ENCODE measurements around the gene BICD1.
"Not testable (repeated sequence)": the region's sequence is repeated elsewhere in the genome, so short reads cannot be mapped to it uniquely, and the experiment has no call there.

BICD1 gene

DNA sequence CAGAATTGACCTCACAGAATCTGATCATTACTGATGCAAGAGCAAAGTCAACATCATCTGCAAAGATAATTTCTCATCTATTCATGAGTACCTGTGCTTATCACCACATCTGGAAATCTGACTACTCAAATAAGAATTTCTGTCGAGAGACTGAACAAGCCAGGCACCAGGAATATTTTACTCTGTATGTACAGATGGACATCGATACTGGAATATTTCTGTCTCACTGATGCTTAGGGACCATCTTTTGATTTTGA lies 105.2 kb downstream of the BICD1 start:
- Histone ChIP-seq H3K4me1 (ENCODE audit: control insufficient read depth, insufficient read depth, low read length, unreplicated experiment) (no peaks in the 10 kb centered on the region), H3K36me3 (ENCODE audit: insufficient read depth, low read length) (no peaks in the 10 kb centered on the region), H3K27ac (ENCODE audit: low read depth, low read length) (no peak overlapping the region), H3K27me3 (ENCODE audit: insufficient read depth, low read length) (no peaks in the 10 kb centered on the region), H3K4me3 (ENCODE audit: low read depth, low read length) (no peak overlapping the region), H2AFZ (ENCODE audit: low read length, unreplicated experiment) (no peak overlapping the region), H3K79me2 (ENCODE audit: control insufficient read depth, insufficient read depth, low read length, unreplicated experiment) (no peaks in the 10 kb centered on the region)

DNA sequence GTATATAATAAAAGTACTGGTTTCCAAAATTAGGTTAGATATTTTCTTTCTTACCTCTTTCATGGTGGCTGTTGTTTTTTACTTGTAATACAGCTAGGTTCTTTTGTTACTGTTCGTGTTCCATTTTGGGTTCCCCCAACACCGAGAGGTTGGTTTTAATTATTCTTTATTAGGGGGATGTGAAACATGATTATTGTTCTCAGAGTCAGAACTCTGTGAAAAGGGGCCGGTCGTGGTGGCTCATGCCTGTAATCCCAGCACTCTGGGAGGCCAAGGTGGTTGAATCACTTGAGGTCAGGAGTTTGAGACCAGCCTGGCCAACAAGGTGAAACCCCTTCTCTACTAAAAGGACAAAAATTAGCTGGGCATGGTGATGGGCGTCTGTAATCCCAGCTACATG lies 108.1 kb downstream of the BICD1 start:
- Histone ChIP-seq H3K4me3 (ENCODE audit: low read depth, low read length) (no peak overlapping the region), H2AFZ (ENCODE audit: low read length, unreplicated experiment) (no peak overlapping the region), H3K79me2 (ENCODE audit: control insufficient read depth, insufficient read depth, low read length, unreplicated experiment) (no peaks in the 10 kb centered on the region), H3K36me3 (ENCODE audit: insufficient read depth, low read length) (peaks cover 8% of the 10 kb centered on the region), H3K27me3 (ENCODE audit: insufficient read depth, low read length) (no peaks in the 10 kb centered on the region), H3K27ac (ENCODE audit: low read depth, low read length) (no peak overlapping the region), H3K4me1 (ENCODE audit: control insufficient read depth, insufficient read depth, low read length, unreplicated experiment) (peaks cover 7% of the 10 kb centered on the region)

DNA sequence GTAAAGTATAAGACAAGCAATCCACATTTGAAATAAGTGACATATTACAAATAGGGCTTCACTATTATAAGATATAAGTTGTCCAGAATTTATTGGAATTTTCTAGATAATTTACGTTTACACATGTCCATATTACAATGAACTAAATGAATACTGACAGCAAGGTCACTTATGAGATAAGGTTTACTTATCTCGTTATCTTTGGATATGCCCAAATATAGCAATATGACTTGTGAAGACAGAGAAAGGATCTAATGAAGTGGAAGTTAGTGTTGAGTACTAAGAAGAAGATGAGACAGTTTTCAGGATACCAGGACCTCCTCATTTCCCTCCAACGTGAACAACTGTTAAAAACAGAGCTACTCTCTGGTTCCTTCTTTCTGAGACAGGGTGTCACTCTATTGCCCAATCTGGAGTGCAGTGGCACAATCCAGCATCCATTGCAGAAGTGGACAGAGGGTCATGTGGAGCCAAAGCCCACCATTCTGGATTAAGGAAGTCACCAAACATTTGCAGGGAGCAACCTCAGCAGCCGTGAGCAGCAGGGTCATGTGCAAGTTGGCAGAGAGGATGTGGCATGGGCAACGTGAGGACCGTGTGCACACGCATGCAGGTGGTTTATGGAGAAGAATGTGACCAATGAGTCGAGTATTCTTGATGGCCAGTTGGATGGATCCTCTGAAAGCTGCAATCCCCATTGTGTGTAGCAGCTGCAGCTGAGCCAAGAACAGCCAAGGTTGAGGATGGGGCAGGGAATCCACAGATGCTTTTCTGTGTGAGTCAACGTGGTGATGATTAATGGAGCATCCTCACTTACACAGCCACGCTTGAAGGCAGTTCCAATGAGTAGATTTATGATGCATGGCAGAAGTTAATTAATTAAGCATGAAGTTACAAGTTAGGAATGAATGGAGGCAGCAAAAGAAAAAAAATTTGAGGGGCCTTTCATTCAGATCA lies 111.0 kb downstream of the BICD1 start:
- H3K4me3 ChIP-seq (ENCODE audit: low read depth, low read length): no peak overlapping the region
- no peak overlapping the region for H2AFZ ChIP-seq (ENCODE audit: low read length, unreplicated experiment)
- H3K27ac ChIP-seq (ENCODE audit: low read depth, low read length): no peak overlapping the region
- peaks cover 8% of the 10 kb centered on the region for H3K36me3 ChIP-seq (ENCODE audit: insufficient read depth, low read length)
- H3K27me3 ChIP-seq (ENCODE audit: insufficient read depth, low read length): no peaks in the 10 kb centered on the region
- H3K4me1 ChIP-seq (ENCODE audit: control insufficient read depth, insufficient read depth, low read length, unreplicated experiment): peaks cover 7% of the 10 kb centered on the region
- H3K79me2 ChIP-seq (ENCODE audit: control insufficient read depth, insufficient read depth, low read length, unreplicated experiment): no peaks in the 10 kb centered on the region

DNA sequence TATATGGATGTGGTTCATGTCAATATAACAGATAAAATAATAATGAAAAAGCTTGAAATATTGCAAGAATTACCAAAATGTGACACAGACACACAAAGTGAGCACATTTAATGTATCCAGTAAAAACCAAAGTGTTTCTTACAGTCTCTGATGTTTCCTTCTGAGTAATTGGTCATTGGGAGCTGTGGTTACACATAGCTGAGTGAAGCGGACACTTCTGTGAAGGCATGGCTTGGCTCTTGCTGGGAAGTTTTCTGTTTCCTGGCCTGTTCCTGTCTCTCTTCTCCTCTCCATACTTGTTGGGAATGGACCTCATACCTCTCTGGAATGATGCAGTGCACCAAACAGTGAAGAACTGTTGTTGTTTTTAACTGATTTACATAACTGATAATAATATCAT lies 117.3 kb downstream of the BICD1 start:
- no peaks in the 10 kb centered on the region for H3K4me1 ChIP-seq (ENCODE audit: control insufficient read depth, insufficient read depth, low read length, unreplicated experiment)
- no peak overlapping the region for H2AFZ ChIP-seq (ENCODE audit: low read length, unreplicated experiment)
- H3K4me3 ChIP-seq (ENCODE audit: low read depth, low read length): no peak overlapping the region
- no peak overlapping the region for H3K27ac ChIP-seq (ENCODE audit: low read depth, low read length)
- no peaks in the 10 kb centered on the region for H3K27me3 ChIP-seq (ENCODE audit: insufficient read depth, low read length)
- no peaks in the 10 kb centered on the region for H3K79me2 ChIP-seq (ENCODE audit: control insufficient read depth, insufficient read depth, low read length, unreplicated experiment)
- H3K36me3 ChIP-seq (ENCODE audit: insufficient read depth, low read length): peaks cover 4% of the 10 kb centered on the region

DNA sequence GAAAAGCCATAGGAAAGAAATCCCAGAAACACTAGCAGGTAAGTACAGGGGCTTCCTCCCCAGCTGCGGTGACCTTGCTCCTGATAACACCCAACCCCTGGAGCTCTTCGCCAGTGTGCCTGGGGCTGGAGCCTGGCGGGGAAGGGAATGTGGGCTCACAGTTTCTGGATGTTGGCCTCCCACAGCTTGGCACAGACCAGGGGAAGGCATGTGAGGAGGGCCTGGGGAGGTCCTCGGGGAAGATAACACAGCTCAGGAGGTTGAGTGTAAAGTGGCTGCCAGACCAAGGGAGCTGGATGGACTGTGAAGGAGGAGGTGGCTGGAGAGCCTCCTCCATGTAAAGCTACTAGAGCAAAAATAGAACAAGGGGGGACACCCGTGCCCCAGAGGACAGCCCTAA lies 120.1 kb downstream of the BICD1 start:
- no peaks in the 10 kb centered on the region for H3K79me2 ChIP-seq (ENCODE audit: control insufficient read depth, insufficient read depth, low read length, unreplicated experiment)
- 0 out of 2 replicates have a peak, but pooled peaks cover 2% of the 10 kb centered on the region for H3K36me3 ChIP-seq (ENCODE audit: insufficient read depth, low read length)
- H2AFZ ChIP-seq (ENCODE audit: low read length, unreplicated experiment): no peak overlapping the region
- no peak overlapping the region for H3K4me3 ChIP-seq (ENCODE audit: low read depth, low read length)
- H3K27ac ChIP-seq (ENCODE audit: low read depth, low read length): no peak overlapping the region
- no peaks in the 10 kb centered on the region for H3K4me1 ChIP-seq (ENCODE audit: control insufficient read depth, insufficient read depth, low read length, unreplicated experiment)
- no peaks in the 10 kb centered on the region for H3K27me3 ChIP-seq (ENCODE audit: insufficient read depth, low read length)

DNA sequence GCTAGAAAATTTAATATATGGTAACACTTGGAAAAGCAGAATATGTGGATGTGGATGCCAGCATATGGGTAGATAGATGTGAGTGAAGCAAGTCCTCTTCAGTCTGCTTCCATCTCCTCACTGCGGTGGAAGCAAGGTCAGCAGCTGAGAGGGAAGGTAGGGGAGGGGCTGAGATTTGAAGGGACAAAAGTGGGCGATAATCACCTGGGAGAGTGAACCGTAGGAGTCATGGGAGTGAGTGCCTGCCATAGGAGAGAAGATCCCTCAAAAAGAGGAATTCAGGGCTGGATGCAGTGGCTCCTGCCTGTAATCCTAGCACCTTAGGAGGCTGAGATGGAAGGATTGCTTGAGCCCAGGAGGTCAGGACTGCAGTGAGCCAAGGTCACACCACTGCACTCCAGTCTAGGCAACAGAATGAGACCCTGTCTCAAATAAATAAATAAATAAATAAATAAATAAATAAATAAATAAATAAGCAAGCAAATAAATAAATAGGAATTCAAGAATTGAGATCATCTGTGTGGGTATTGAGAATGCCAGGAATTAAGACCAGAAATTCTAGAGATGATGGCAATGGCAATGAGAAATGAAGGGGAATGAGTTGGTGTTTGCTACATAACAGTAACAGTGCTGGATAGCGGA lies 123.4 kb downstream of the BICD1 start:
- H3K4me1 ChIP-seq (ENCODE audit: control insufficient read depth, insufficient read depth, low read length, unreplicated experiment): no peaks in the 10 kb centered on the region
- no peak overlapping the region for H3K27ac ChIP-seq (ENCODE audit: low read depth, low read length)
- no peaks in the 10 kb centered on the region for H3K79me2 ChIP-seq (ENCODE audit: control insufficient read depth, insufficient read depth, low read length, unreplicated experiment)
- 0 out of 2 replicates have a peak, but pooled peaks cover 2% of the 10 kb centered on the region for H3K36me3 ChIP-seq (ENCODE audit: insufficient read depth, low read length)
- H2AFZ ChIP-seq (ENCODE audit: low read length, unreplicated experiment): no peak overlapping the region
- H3K4me3 ChIP-seq (ENCODE audit: low read depth, low read length): no peak overlapping the region
- H3K27me3 ChIP-seq (ENCODE audit: insufficient read depth, low read length): no peaks in the 10 kb centered on the region

DNA sequence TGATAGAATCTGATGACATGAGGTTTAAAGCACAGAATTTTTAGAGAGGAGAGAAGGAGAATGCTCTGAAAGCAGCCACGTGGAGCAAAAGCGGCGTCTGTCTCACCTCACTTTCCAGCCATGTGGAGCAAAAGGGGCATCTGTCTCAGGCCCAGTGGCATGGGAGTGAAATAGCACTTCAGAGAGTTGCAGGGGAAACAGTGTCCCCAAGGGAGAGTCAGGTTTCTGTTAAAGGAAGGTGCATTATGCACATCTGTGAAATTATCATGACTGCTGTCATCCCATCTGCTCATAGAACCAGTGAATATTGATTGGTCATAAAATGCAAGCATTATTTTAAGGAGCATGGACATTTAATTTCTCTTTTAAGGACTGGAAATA lies 124.0 kb downstream of the BICD1 start:
- Histone ChIP-seq H3K27me3 (ENCODE audit: insufficient read depth, low read length) (no peaks in the 10 kb centered on the region), H3K4me1 (ENCODE audit: control insufficient read depth, insufficient read depth, low read length, unreplicated experiment) (no peaks in the 10 kb centered on the region), H3K79me2 (ENCODE audit: control insufficient read depth, insufficient read depth, low read length, unreplicated experiment) (no peaks in the 10 kb centered on the region), H3K36me3 (ENCODE audit: insufficient read depth, low read length) (0 out of 2 replicates have a peak, but pooled peaks cover 2% of the 10 kb centered on the region), H3K4me3 (ENCODE audit: low read depth, low read length) (no peak overlapping the region), H2AFZ (ENCODE audit: low read length, unreplicated experiment) (no peak overlapping the region), H3K27ac (ENCODE audit: low read depth, low read length) (no peak overlapping the region)

DNA sequence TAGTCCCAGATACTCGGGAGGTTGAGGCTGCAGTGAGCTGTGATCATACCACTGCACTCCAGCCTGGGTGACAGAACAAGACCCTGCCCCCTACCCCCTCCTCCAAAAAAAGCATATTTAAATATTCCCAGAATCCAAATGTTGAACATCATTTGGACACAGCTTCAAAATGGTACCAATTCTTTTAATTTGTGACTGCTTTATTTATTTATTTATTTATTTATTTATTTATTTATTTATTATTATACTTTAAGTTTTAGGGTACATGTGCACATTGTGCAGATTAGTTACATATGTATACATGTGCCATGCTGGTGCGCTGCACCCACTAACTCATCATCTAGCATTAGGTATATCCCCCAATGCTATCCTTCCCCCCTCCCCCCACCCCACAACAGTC lies 124.7 kb downstream of the BICD1 start:
- H2AFZ ChIP-seq (ENCODE audit: low read length, unreplicated experiment); H3K4me1 ChIP-seq (ENCODE audit: control insufficient read depth, insufficient read depth, low read length, unreplicated experiment); H3K27me3 ChIP-seq (ENCODE audit: insufficient read depth, low read length); H3K4me3 ChIP-seq (ENCODE audit: low read depth, low read length); H3K27ac ChIP-seq (ENCODE audit: low read depth, low read length); H3K79me2 ChIP-seq (ENCODE audit: control insufficient read depth, insufficient read depth, low read length, unreplicated experiment); H3K36me3 ChIP-seq (ENCODE audit: insufficient read depth, low read length): not testable (repeated sequence)

DNA sequence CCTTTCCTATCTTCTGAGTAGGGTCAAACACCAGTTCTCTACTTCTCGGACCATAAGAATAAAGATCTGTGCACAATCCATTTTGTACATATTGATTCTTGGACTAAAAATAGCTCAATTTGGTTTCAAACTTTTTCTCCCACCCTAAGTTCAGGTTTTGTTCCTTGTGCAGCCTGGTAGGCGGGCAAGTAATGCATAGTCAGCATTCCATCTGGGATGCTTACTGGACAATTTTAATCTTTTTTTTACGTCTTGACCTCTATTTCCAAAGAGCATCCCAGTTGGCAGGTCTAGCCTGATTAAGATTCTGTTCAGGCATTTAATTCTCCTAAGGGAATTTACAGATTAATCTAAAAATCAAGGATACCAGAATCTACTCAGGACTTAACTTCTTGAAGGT lies 126.9 kb downstream of the BICD1 start:
- Histone ChIP-seq H2AFZ (ENCODE audit: low read length, unreplicated experiment) (no peak overlapping the region), H3K79me2 (ENCODE audit: control insufficient read depth, insufficient read depth, low read length, unreplicated experiment) (no peaks in the 10 kb centered on the region), H3K27me3 (ENCODE audit: insufficient read depth, low read length) (no peaks in the 10 kb centered on the region), H3K27ac (ENCODE audit: low read depth, low read length) (no peak overlapping the region), H3K4me1 (ENCODE audit: control insufficient read depth, insufficient read depth, low read length, unreplicated experiment) (no peaks in the 10 kb centered on the region), H3K36me3 (ENCODE audit: insufficient read depth, low read length) (peaks cover 9% of the 10 kb centered on the region; the same call in 1 of the 2 replicates), H3K4me3 (ENCODE audit: low read depth, low read length) (no peak overlapping the region)

DNA sequence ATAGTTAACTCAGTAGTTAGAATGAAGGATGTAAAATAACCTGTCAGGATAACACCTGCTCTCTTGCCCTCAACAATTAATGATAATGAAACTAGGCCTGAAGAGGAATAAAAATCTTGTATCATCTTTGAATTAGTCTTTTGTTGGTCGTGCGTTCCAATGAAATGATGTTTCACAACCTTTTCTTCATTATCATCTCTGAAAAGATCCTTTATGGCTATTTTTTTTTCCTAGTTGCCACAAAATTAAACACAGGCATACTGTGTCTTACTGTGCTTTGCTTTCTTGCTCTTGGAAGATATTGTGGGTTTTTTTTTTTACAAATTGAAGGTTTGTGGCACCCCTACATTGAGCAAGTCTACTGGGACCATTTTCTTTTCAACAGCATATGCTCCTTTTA lies 128.6 kb downstream of the BICD1 start:
- no peaks in the 10 kb centered on the region for H3K79me2 ChIP-seq (ENCODE audit: control insufficient read depth, insufficient read depth, low read length, unreplicated experiment)
- H3K4me3 ChIP-seq (ENCODE audit: low read depth, low read length): no peak overlapping the region
- peaks cover 9% of the 10 kb centered on the region; the same call in 1 of the 2 replicates for H3K36me3 ChIP-seq (ENCODE audit: insufficient read depth, low read length)
- H3K27ac ChIP-seq (ENCODE audit: low read depth, low read length): no peak overlapping the region
- peaks cover 3% of the 10 kb centered on the region for H3K4me1 ChIP-seq (ENCODE audit: control insufficient read depth, insufficient read depth, low read length, unreplicated experiment)
- no peaks in the 10 kb centered on the region for H3K27me3 ChIP-seq (ENCODE audit: insufficient read depth, low read length)
- no peak overlapping the region for H2AFZ ChIP-seq (ENCODE audit: low read length, unreplicated experiment)

DNA sequence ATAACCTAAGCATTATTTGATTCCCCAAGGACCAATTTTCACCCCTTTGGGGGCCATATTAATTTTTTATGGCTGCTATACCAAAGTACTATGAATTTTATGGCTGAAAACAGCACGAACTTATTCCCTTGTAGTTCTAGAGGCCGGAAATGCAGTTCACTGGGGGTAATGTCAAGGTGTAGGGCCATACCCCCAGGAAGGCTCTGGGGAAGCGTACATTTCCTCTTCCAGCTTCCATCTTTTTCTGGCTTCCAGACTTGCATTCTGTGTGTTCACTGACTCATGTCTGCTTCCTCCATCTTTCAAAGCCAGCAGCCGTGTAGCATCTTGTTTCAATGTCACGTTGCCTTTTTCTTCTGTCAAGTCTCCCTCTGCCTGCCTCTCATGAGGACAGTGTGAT lies 133.5 kb downstream of the BICD1 start:
- peaks cover 8% of the 10 kb centered on the region for H3K4me1 ChIP-seq (ENCODE audit: control insufficient read depth, insufficient read depth, low read length, unreplicated experiment)

More for the DNA sequence above, 133.5 kb downstream of the BICD1 start:
- H3K4me3 ChIP-seq (ENCODE audit: low read depth, low read length): no peak overlapping the region
- H3K27ac ChIP-seq (ENCODE audit: low read depth, low read length): no peak overlapping the region
- H3K36me3 ChIP-seq (ENCODE audit: insufficient read depth, low read length): peaks cover 9% of the 10 kb centered on the region; the same call in 1 of the 2 replicates
- no peaks in the 10 kb centered on the region for H3K27me3 ChIP-seq (ENCODE audit: insufficient read depth, low read length)
- no peak overlapping the region for H2AFZ ChIP-seq (ENCODE audit: low read length, unreplicated experiment)
- no peaks in the 10 kb centered on the region for H3K79me2 ChIP-seq (ENCODE audit: control insufficient read depth, insufficient read depth, low read length, unreplicated experiment)
